ENCODE data around the gene ATP2B2.

GRCh38 chr3:10516544-10517452 is 11.4 kb upstream of the ATP2B2 start:
- TF ChIP-seq CTCF (IDR thresholded peaks at IDR 0.05; ENCODE audit: poor library complexity) (no peak), EZH2 (IDR thresholded peaks at IDR 0.05; ENCODE audit: borderline replicate concordance) (no peak), EZH2phosphoT487 (IDR thresholded peaks at IDR 0.05; ENCODE audit: low read depth, severe bottlenecking, unreplicated experiment) (no peak)
